Endothelial cell of umbilical vein (primary cell): ENCODE data around the gene SDF2. TPM values are rescaled to one million over a fixed set of nuclear protein-coding genes. Genes with fewer than 3 reads are reported as not detected.

ENCODE experiments used
- Bru-seq: library from RNA; stranded (reverse); fragments of 400-500 nt; gene quantifications from one replicate; lab custom pipeline; 2021; lab: Mats Ljungman, UMichigan
- BruChase-seq, 2 experiments: library from RNA; stranded (reverse); fragments of 400-500 nt; gene quantifications; one replicate each; lab custom pipeline; 2021; lab: Mats Ljungman, UMichigan
- BruUV-seq: library from RNA; stranded (reverse); fragments of 400-500 nt; replicated peaks from 2 replicates; lab custom pipeline; 2021; lab: Mats Ljungman, UMichigan
- CTCF ChIA-PET: fragments of 300-600, 350-600 bp; sonication (Branson Sonifier 250); formaldehyde crosslinking; loops from one replicate; lab custom pipeline; 2021; ENCODE audit warnings: antibody characterized with exemption, inconsistent platforms; lab: Charles Lee
- POLR2A ChIA-PET: fragments of 300-600, 350-600 bp; sonication (Branson Sonifier 250); formaldehyde crosslinking; loops from one replicate; lab custom pipeline; 2021; ENCODE audit warnings: antibody characterized with exemption, inconsistent platforms; lab: Charles Lee
- DNase-seq: peaks from one replicate; pipeline ENCODE4 v3.0.0-alpha.2; 2011; ENCODE audit warnings: low read depth, low spot score
- FAIRE-seq: peaks from 2 replicates; lab custom pipeline; 2011; peaks lifted over from hg19 to GRCh38; lab: Jason Lieb, UNC
- H2AFZ ChIP-seq: 2 replicates; pipeline ENCODE4 v1.6.0; 2012; ENCODE audit warnings: low read depth, low read length, control low read depth, inconsistent platforms
- H3K27ac ChIP-seq: 2 replicates; pipeline ENCODE4 v1.5.1; 2011; ENCODE audit warnings: low read depth, mild to moderate bottlenecking, control low read depth, low read length, moderate library complexity; ENCODE audit not compliant: insufficient read depth
- H3K27me3 ChIP-seq, 2 experiments: 2 replicates each; pipeline versions ENCODE4 v1.6.0 to v1.6.1; 2011; ENCODE audit warnings: low read length in 2 of 2, mixed read lengths in 1 of 2; ENCODE audit not compliant: control insufficient read depth in 2 of 2, insufficient read depth in 2 of 2
- H3K36me3 ChIP-seq, 2 experiments: 2 replicates in 1 of 2; 3 replicates in 1 of 2; pipeline ENCODE4 v1.5.1; 2011; ENCODE audit warnings: low read length in 2 of 2, mild to moderate bottlenecking in 1 of 2, moderate library complexity in 1 of 2; ENCODE audit not compliant: control insufficient read depth in 2 of 2, insufficient read depth in 2 of 2; ENCODE audit errors: extremely low read depth in 1 of 2
- H3K4me1 ChIP-seq: 3 replicates; pipeline ENCODE4 v1.5.1; 2011; ENCODE audit warnings: mild to moderate bottlenecking, low read length; ENCODE audit not compliant: control insufficient read depth, insufficient read depth; ENCODE audit errors: extremely low read depth
- H3K4me2 ChIP-seq: 2 replicates; pipeline ENCODE4 v1.6.1; 2011; ENCODE audit warnings: low read length, control low read depth, mixed read lengths; ENCODE audit not compliant: insufficient read depth
- H3K4me3 ChIP-seq, 3 experiments: fragments of 200-600 bp in 1 of 3; sonication (generic), shearing (Covaris generic) in 1 of 3; replicated peaks in 1 of 3; 2 replicates each; pipeline ENCODE4 v1.5.1; 2011 to 2016; ENCODE audit warnings: control low read depth in 3 of 3, low read length in 3 of 3, mild to moderate bottlenecking in 2 of 3, inconsistent platforms in 1 of 3, low read depth in 1 of 3, moderate library complexity in 1 of 3; ENCODE audit not compliant: insufficient read depth in 1 of 3
- H3K79me2 ChIP-seq: 2 replicates; pipeline ENCODE4 v1.6.0; 2012; ENCODE audit warnings: low read length, inconsistent platforms; ENCODE audit not compliant: control insufficient read depth, insufficient read depth
- H3K9ac ChIP-seq: replicated peaks from 2 replicates; pipeline ENCODE3; 2011; ENCODE audit warnings: low read length, control low read depth; ENCODE audit not compliant: insufficient read depth; ENCODE audit errors: extremely low read depth
- H3K9me1 ChIP-seq: replicated peaks from 3 replicates; pipeline ENCODE4 v1.6.0; 2011; ENCODE audit warnings: mild to moderate bottlenecking, low read length; ENCODE audit not compliant: control insufficient read depth, insufficient read depth; ENCODE audit errors: extremely low read depth
- H3K9me3 ChIP-seq: replicated peaks from 2 replicates; pipeline ENCODE4 v1.5.1; 2012; ENCODE audit warnings: low read length, inconsistent platforms; ENCODE audit not compliant: control insufficient read depth, insufficient read depth
- H4K20me1 ChIP-seq: replicated peaks from 2 replicates; pipeline ENCODE3; 2011; ENCODE audit warnings: mild to moderate bottlenecking, low read length; ENCODE audit not compliant: control insufficient read depth, insufficient read depth; ENCODE audit errors: extremely low read depth
- EZH2 ChIP-seq: IDR thresholded peaks from 2 replicates; pipeline ENCODE4 v1.6.1; 2012; ENCODE audit warnings: borderline replicate concordance, low read depth, mild to moderate bottlenecking, moderate library complexity, low read length, inconsistent platforms; ENCODE audit not compliant: severe bottlenecking
- FOS ChIP-seq: IDR thresholded peaks from 2 replicates; pipeline ENCODE4 v1.6.1; 2011; ENCODE audit warnings: mild to moderate bottlenecking, low read length, moderate library complexity, borderline replicate concordance; ENCODE audit not compliant: insufficient read depth
- GATA2 ChIP-seq: IDR thresholded peaks from 2 replicates; pipeline ENCODE4 v1.7.0; 2011; ENCODE audit warnings: low read depth, mild to moderate bottlenecking, moderate library complexity, mixed read lengths, low read length; ENCODE audit not compliant: insufficient read length, insufficient read depth
- JUN ChIP-seq: IDR thresholded peaks from 2 replicates; pipeline ENCODE4 v1.6.1; 2011; ENCODE audit warnings: borderline replicate concordance, low read depth; ENCODE audit not compliant: insufficient read length, insufficient read depth
- MAX ChIP-seq: IDR thresholded peaks from 2 replicates; pipeline ENCODE4 v1.6.1; 2011; ENCODE audit not compliant: insufficient read depth, insufficient read length
- MYC ChIP-seq: IDR thresholded peaks from one replicate; pipeline ENCODE4 v1.6.1; 2011; ENCODE audit warnings: mild to moderate bottlenecking, low read depth, low read length
- POLR2A ChIP-seq: IDR thresholded peaks from 2 replicates; pipeline ENCODE4 v1.6.1; 2012; ENCODE audit warnings: low read depth, mild to moderate bottlenecking, control low read depth, low read length
- POLR2AphosphoS5 ChIP-seq: IDR thresholded peaks from 2 replicates; pipeline ENCODE4 v1.6.1; 2012; ENCODE audit warnings: low read depth, mild to moderate bottlenecking, control low read depth, low read length, moderate library complexity; ENCODE audit not compliant: insufficient read depth
- dilution Hi-C: fragments of 300-500 bp; cut with MboI; formaldehyde crosslinking; loops from one replicate; pipeline ENCODE4 v1.15.0; 2019; ENCODE audit warnings: low sequenced_read_pairs; ENCODE audit not compliant: extremely low pct_ligation_motif_present
- intact Hi-C: fragments of 100-400 bp; cut with micrococcal nuclease; formaldehyde crosslinking; loops from one replicate; pipeline ENCODE4 v1.10.0; 2022
- long read RNA-seq: library from polyadenylated mRNA; stranded (forward); transcript quantifications from one replicate; pipeline ENCODE4 v2.0.0, GENCODE V29; 2021
- polyA minus RNA-seq, 3 experiments: library from RNA; depleted of rRNA, polyadenylated mRNA; stranded (reverse); fragments of >200 nt; gene quantifications; 1 replicate in 1 of 3; 2 replicates in 2 of 3; pipeline ENCODE4 v1.2.3, GENCODE V29; 2011
- polyA plus RNA-seq, 4 experiments: library from polyadenylated mRNA; depleted of rRNA in 3 of 4; stranded (reverse) in 3 of 4; unstranded in 1 of 4; fragments of >200 nt; gene quantifications; 2 replicates each; pipeline versions ENCODE4 v1.2.1 to v1.2.3, GENCODE V29; 2011 to 2012; ENCODE audit warnings: missing spikeins in 1 of 4
- total RNA-seq: library from RNA; stranded (reverse); gene quantifications from 2 replicates; pipeline ENCODE4 v1.2.3, GENCODE V29; 2021
- TF ChIP-seq, protein P1 (sequence below), 2 donors: IDR thresholded peaks; 1 replicate in 1 of 2; 2 replicates in 1 of 2; pipeline ENCODE4 v1.5.1; 2011; ENCODE audit warnings: low read length in 2 of 2, mild to moderate bottlenecking in 2 of 2, moderate library complexity in 2 of 2, control low read depth in 1 of 2, inconsistent platforms in 1 of 2, low read depth in 1 of 2; ENCODE audit not compliant: insufficient read depth in 1 of 2; ENCODE audit errors: extremely low read depth in 1 of 2

The SDF2 gene
- total RNA-seq (52.6 and 56.4 TPM in 2 replicates), polyA plus RNA-seq (77.9 and 101 TPM in 2 replicates), polyA minus RNA-seq (69.6 and 83.0 TPM in 2 replicates), Bru-seq, nascent RNA (percentile 76 among the genes with signal in this experiment), BruChase-seq, experiment 1, labeled RNA remaining after a 6-hour chase (percentile 85 among the genes with signal in this experiment), BruChase-seq, experiment 2, labeled RNA remaining after a 2-hour chase (percentile 82 among the genes with signal in this experiment)
- 79.2 and 80.6 TPM in 2 replicates for polyA plus RNA-seq (2011; cell fraction: cytosol; rRNA removed)
- polyA plus RNA-seq (2011; cell fraction: nucleus; rRNA removed): 40.3 and 45.9 TPM in 2 replicates
- polyA plus RNA-seq (2012): 65.7 and 73.0 TPM in 2 replicates
- polyA minus RNA-seq (2011; cell fraction: cytosol; rRNA and poly(A)+ RNA removed): 15.7 TPM
- polyA minus RNA-seq (2011; cell fraction: nucleus; rRNA and poly(A)+ RNA removed): 12.6 and 18.6 TPM in 2 replicates
- long read RNA-seq, transcript SDF2-201 (3 exons, 1,568 nt): major isoform, 95 of 121 reads
- long read RNA-seq, transcript SDF2-210 (3 exons, 1,025 nt): minor isoform, 11 of 121 reads
- long read RNA-seq, partial matches to known transcripts: 0 of 121 reads
- long read RNA-seq, other reads (novel, unspliced or antisense): 12 of 121 reads

- intact Hi-C loops: loop anchor here (2.0 to 5.0 kb wide), 2 partner anchors 15 to 50 kb away; partner anchors contain the start of gene PROCA1
These were observed at the start of gene SDF2, which contains the start of gene SUPT6H for GRCh38 chr17:28661635-28662526. TSS of gene SDF2 (minus strand) at chr17:28661906. CDS start at chr17:28661876, 30 bp downstream. TSS of gene SUPT6H (plus strand) at chr17:28662205. CDS start at chr17:28673402, 11,197 bp downstream.

More at GRCh38 chr17:28661635-28662526, at the start of gene SDF2, which contains the start of gene SUPT6H:
- peak; percentile 92 for DNase-seq
- Histone ChIP-seq H3K27me3 (no peaks in the 10 kb centered on the region), H3K4me1 (peaks cover 8% of the 10 kb centered on the region), H3K4me3 (peak within 1 kb of the TSS; percentile 75 to 95 (median 82)), H3K27ac (peak within 1 kb of the TSS; percentile 79), H3K79me2 (peaks cover 75% of the 10 kb centered on the region), H2AFZ (peak within 1 kb of the TSS; percentile 85), H3K9ac (peak within 1 kb of the TSS; percentile 97), H4K20me1 (no peaks in the 10 kb centered on the region), H3K4me2 (peak within 1 kb of the TSS; percentile 93), H3K9me1 (no peaks in the 10 kb centered on the region), H3K36me3 (peaks cover 0 to 2% of the 10 kb centered on the region in 2 experiments), H3K9me3 (no peaks in the 10 kb centered on the region)
- dilution Hi-C loops: no loop called here
- BruUV-seq: TSS peak; percentile 57
- ChIA-PET CTCF (interaction anchor here (0.7 to 4.1 kb wide), 7 partner anchors 8 to 49 kb away, joined by 3 to 49 read pairs (median 5); partner anchors contain the start of gene BLTP2), POLR2A (interaction anchor here (0.6 to 0.7 kb wide), 2 partner anchors 14 to 18 kb away, joined by 3 read pairs; no protein-coding TSS in a partner anchor)
- peak; percentile 94 for FAIRE-seq
- TF ChIP-seq POLR2AphosphoS5 (peak; percentile 73), GATA2 (no peak), MYC (no peak), FOS (no peak), EZH2 (no peak), JUN (no peak), MAX (no peak), POLR2A (peak; percentile 5)
- TF ChIP-seq, protein P1, sequence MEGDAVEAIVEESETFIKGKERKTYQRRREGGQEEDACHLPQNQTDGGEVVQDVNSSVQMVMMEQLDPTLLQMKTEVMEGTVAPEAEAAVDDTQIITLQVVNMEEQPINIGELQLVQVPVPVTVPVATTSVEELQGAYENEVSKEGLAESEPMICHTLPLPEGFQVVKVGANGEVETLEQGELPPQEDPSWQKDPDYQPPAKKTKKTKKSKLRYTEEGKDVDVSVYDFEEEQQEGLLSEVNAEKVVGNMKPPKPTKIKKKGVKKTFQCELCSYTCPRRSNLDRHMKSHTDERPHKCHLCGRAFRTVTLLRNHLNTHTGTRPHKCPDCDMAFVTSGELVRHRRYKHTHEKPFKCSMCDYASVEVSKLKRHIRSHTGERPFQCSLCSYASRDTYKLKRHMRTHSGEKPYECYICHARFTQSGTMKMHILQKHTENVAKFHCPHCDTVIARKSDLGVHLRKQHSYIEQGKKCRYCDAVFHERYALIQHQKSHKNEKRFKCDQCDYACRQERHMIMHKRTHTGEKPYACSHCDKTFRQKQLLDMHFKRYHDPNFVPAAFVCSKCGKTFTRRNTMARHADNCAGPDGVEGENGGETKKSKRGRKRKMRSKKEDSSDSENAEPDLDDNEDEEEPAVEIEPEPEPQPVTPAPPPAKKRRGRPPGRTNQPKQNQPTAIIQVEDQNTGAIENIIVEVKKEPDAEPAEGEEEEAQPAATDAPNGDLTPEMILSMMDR (IDR thresholded peaks at IDR 0.05; ENCODE audit: extremely low read depth in 1 of 2, insufficient read depth in 1 of 2, low read depth in 1 of 2, low read length in 2 of 2): no peak
